Osteocyte (in vitro differentiated cells): ENCODE results near the gene ATG13. TPM values are rescaled to one million over a fixed set of nuclear protein-coding genes. Genes with fewer than 3 reads are reported as not detected.

Experiments
- DNase-seq: peaks from one replicate; pipeline ENCODE4 v3.0.0; 2021; ENCODE audit warnings: mixed read lengths; ENCODE audit not compliant: unreplicated experiment; ENCODE audit errors: extremely low spot score
- H3K27ac Mint-ChIP-seq: one replicate; pipeline ENCODE4 v1.8.0; 2021; ENCODE audit warnings: mild to moderate bottlenecking, mixed read lengths; ENCODE audit not compliant: unreplicated experiment
- H3K27me3 Mint-ChIP-seq: one replicate; pipeline ENCODE4 v1.8.0; 2021; ENCODE audit warnings: mixed read lengths; ENCODE audit not compliant: unreplicated experiment
- H3K36me3 Mint-ChIP-seq: one replicate; pipeline ENCODE4 v1.8.0; 2021; ENCODE audit warnings: mixed read lengths; ENCODE audit not compliant: unreplicated experiment
- H3K4me1 Mint-ChIP-seq: one replicate; pipeline ENCODE4 v1.8.0; 2021; ENCODE audit warnings: mixed read lengths; ENCODE audit not compliant: unreplicated experiment
- H3K4me3 Mint-ChIP-seq: one replicate; pipeline ENCODE4 v1.8.0; 2021; ENCODE audit warnings: mild to moderate bottlenecking, moderate library complexity, mixed read lengths; ENCODE audit not compliant: unreplicated experiment
- H3K9me3 Mint-ChIP-seq: one replicate; pipeline ENCODE4 v1.8.0; 2021; ENCODE audit warnings: mixed read lengths; ENCODE audit not compliant: unreplicated experiment
- total RNA-seq: library from RNA; stranded (reverse); gene quantifications from 2 replicates; pipeline ENCODE4 v1.2.1, GENCODE V29; 2021
- TF ChIP-seq, protein P1 (sequence below): fragments of 200-600 bp; sonication (generic); IDR thresholded peaks from 2 replicates; pipeline ENCODE4 v1.5.0; 2021; ENCODE audit warnings: antibody characterized with exemption, mild to moderate bottlenecking, moderate library complexity

The ATG13 gene
- total RNA-seq, 1 donor from 2014 or later, result 87.2 TPM

DNA sequence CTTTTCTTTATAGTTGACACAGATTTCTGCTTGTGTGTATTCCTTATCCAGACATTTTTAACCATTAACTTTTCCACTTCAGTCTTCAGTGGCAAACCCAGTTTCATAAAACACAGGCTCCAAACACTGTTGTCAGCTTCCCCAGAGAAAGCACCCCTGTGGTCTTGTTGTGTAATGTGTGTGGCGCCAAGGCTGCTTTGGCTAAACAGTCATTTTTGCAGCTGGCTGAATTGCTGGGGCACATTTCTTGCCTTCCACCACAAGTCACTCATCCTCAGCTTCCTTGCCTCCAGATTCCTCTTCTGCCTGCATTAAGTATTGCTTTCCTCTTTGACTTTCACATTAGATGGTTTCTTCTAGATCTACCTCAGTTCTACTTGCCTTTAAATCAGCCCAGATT is 42.6 kb downstream of the ATG13 start:
- H3K27ac Mint-ChIP-seq, result no peak overlapping the region
- H3K36me3 Mint-ChIP-seq, result peaks cover 55% of the 10 kb centered on the region
- H3K4me3 Mint-ChIP-seq, result no peak overlapping the region
- no peak for DNase-seq
- no peaks in the 10 kb centered on the region for H3K9me3 Mint-ChIP-seq
- H3K4me1 Mint-ChIP-seq, result no peaks in the 10 kb centered on the region
- TF ChIP-seq, protein P1, sequence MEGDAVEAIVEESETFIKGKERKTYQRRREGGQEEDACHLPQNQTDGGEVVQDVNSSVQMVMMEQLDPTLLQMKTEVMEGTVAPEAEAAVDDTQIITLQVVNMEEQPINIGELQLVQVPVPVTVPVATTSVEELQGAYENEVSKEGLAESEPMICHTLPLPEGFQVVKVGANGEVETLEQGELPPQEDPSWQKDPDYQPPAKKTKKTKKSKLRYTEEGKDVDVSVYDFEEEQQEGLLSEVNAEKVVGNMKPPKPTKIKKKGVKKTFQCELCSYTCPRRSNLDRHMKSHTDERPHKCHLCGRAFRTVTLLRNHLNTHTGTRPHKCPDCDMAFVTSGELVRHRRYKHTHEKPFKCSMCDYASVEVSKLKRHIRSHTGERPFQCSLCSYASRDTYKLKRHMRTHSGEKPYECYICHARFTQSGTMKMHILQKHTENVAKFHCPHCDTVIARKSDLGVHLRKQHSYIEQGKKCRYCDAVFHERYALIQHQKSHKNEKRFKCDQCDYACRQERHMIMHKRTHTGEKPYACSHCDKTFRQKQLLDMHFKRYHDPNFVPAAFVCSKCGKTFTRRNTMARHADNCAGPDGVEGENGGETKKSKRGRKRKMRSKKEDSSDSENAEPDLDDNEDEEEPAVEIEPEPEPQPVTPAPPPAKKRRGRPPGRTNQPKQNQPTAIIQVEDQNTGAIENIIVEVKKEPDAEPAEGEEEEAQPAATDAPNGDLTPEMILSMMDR, result no peak
- no peaks in the 10 kb centered on the region for H3K27me3 Mint-ChIP-seq

DNA sequence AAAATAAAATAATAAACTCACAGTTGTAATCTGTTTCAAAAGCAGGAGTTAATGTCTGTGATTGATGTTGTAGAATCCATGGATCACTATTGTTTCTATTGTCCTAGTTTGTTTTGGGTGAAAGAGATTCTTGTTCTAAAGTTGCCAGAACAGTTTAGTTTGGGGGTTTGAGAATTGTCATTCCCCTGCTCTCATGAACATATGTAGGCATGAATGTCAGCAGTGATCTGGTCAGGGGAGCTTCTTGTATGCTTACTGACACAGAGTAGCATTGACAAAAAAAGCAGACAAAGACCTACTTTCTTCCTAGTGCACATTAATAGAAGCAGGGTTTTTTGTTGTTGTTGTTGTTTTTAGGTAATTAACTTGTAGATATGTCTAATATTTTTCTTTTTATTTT is 44.5 kb downstream of the ATG13 start:
- Mint-ChIP-seq H3K27ac (no peak overlapping the region), H3K4me3 (no peak overlapping the region), H3K36me3 (peaks cover 60% of the 10 kb centered on the region), H3K9me3 (no peaks in the 10 kb centered on the region), H3K27me3 (no peaks in the 10 kb centered on the region), H3K4me1 (peaks cover 4% of the 10 kb centered on the region)
- TF ChIP-seq, protein P1, result no peak
- no peak for DNase-seq

- no peak overlapping the region for H3K27ac Mint-ChIP-seq
- peaks cover 5% of the 10 kb centered on the region for H3K4me1 Mint-ChIP-seq
- DNase-seq, result no peak
- H3K36me3 Mint-ChIP-seq, result peaks cover 59% of the 10 kb centered on the region
- TF ChIP-seq, protein P1, result no peak
- no peaks in the 10 kb centered on the region for H3K27me3 Mint-ChIP-seq
- H3K4me3 Mint-ChIP-seq, result no peak overlapping the region
- H3K9me3 Mint-ChIP-seq, result no peaks in the 10 kb centered on the region
Observed at GRCh38 chr11:46662366-46662765, 45.0 kb downstream of the ATG13 start.

- no peaks in the 10 kb centered on the region for H3K9me3 Mint-ChIP-seq
- TF ChIP-seq, protein P1, result no peak
- no peak for DNase-seq
- no peak overlapping the region for H3K27ac Mint-ChIP-seq
- H3K27me3 Mint-ChIP-seq, result no peaks in the 10 kb centered on the region
- no peak overlapping the region for H3K4me3 Mint-ChIP-seq
- H3K4me1 Mint-ChIP-seq, result peaks cover 5% of the 10 kb centered on the region
- peaks cover 54% of the 10 kb centered on the region for H3K36me3 Mint-ChIP-seq
Observed at GRCh38 chr11:46663277-46663940, 46.1 kb downstream of the ATG13 start.

DNA sequence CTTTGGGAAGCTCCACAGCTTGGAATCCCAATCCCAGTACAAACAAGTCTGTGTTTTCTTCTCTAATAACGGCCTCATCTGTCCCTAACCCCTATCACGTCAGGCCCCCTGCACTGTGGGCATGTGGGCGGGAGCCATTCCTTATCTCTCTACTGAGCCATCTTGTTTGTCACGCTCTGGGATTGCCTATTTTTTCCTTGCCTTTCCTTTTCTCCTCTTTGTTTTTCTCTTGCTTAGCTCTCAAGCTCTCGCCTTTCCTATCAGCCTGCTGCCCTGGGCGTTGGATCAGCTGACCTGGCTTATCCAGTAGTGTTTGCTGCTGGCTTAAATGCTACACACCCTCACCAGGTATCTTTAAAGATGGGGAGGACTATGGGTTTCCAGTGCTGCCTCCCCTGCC is 47.3 kb downstream of the ATG13 start:
- Mint-ChIP-seq H3K27ac (no peak overlapping the region), H3K9me3 (no peaks in the 10 kb centered on the region), H3K4me3 (no peak overlapping the region), H3K27me3 (no peaks in the 10 kb centered on the region), H3K4me1 (peaks cover 5% of the 10 kb centered on the region), H3K36me3 (peaks cover 54% of the 10 kb centered on the region)
- no peak for DNase-seq
- TF ChIP-seq, protein P1, result no peak
